Measurements from ENCODE around the gene ATE1.

Gene ATE1

DNA sequence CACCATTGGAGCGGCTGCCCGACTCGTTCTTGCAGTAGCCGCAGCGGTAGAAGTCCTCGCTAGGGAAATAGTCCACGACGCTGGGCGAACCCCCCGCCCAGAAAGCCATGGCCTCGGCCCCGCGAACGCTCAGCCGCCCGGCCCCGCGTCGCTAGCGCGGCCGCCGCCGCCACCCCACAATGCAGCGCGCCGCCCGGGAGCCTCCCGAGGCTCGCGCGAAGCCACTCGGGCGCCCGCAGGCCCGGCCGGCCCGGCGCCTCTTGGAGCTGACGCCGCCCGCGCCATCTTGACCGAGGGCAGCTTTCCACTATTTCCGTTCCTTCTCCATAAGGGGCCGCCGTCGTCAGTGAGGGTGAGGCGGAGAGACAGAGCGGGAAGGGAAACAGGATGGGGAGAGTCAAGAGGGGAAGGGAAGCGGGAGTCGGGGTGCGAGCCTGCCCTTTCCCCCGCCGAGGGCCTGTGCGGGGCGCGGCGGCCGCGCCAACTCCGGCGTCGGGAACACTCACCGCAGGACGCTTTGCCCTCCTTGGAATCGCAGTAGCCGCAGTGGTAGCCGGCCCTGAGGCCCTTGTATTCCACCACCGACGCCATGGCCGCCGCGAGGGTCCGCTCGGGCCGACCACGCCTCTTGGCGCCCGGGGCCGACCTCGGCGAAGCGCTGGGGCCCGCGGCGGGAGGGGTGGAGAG is at the start of gene ATE1:
TSS of gene ATE1 (minus strand) at position 191 of the 687 bp plus-strand sequence. CDS start at position 109, 82 bp downstream.
- H3K9me3 ChIP-seq (ENCODE audit: low read length) = no peaks in the 10 kb centered on the region
- peak within 1 kb of the TSS; percentile 94 for H3K9ac ChIP-seq (ENCODE audit: low read length)
- peaks cover 5% of the 10 kb centered on the region; the same call in 1 of the 2 replicates for H3K36me3 ChIP-seq (ENCODE audit: insufficient read depth, low read length)
- peak within 1 kb of the TSS; percentile 96 for H3K4me3 ChIP-seq (ENCODE audit: low read depth, low read length, poor library complexity, severe bottlenecking)
- no peaks in the 10 kb centered on the region for H3K9me2 ChIP-seq (ENCODE audit: low read depth, low read length)
- peak within 1 kb of the TSS; percentile 37 for H3K27ac ChIP-seq (ENCODE audit: low read depth, low read length, poor library complexity, severe bottlenecking)
- peaks cover 28% of the 10 kb centered on the region for H3K79me2 ChIP-seq (ENCODE audit: insufficient read depth, low read length)
- H2AFZ ChIP-seq (ENCODE audit: low read length) = peak within 1 kb of the TSS; percentile 66; the same call in 1 of the 2 replicates
- peaks cover 35% of the 10 kb centered on the region for H3K4me1 ChIP-seq (ENCODE audit: insufficient read depth, low read length, severe bottlenecking)
- no peaks in the 10 kb centered on the region for H3K27me3 ChIP-seq (ENCODE audit: insufficient read depth, low read length)
- peak within 1 kb of the TSS; percentile 83 for H3K4me2 ChIP-seq (ENCODE audit: low read length)
- no peak for TF ChIP-seq EZH2 (IDR thresholded peaks at IDR 0.05; ENCODE audit: borderline replicate concordance, low read length)
- TF ChIP-seq, protein P1, sequence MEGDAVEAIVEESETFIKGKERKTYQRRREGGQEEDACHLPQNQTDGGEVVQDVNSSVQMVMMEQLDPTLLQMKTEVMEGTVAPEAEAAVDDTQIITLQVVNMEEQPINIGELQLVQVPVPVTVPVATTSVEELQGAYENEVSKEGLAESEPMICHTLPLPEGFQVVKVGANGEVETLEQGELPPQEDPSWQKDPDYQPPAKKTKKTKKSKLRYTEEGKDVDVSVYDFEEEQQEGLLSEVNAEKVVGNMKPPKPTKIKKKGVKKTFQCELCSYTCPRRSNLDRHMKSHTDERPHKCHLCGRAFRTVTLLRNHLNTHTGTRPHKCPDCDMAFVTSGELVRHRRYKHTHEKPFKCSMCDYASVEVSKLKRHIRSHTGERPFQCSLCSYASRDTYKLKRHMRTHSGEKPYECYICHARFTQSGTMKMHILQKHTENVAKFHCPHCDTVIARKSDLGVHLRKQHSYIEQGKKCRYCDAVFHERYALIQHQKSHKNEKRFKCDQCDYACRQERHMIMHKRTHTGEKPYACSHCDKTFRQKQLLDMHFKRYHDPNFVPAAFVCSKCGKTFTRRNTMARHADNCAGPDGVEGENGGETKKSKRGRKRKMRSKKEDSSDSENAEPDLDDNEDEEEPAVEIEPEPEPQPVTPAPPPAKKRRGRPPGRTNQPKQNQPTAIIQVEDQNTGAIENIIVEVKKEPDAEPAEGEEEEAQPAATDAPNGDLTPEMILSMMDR (IDR thresholded peaks at IDR 0.05; ENCODE audit: low read length) = no peak
- H3F3A ChIP-seq (ENCODE audit: insufficient read depth, low read length) = no peaks in the 10 kb centered on the region
- H4K20me1 ChIP-seq (ENCODE audit: insufficient read depth, low read length) = no peaks in the 10 kb centered on the region

DNA sequence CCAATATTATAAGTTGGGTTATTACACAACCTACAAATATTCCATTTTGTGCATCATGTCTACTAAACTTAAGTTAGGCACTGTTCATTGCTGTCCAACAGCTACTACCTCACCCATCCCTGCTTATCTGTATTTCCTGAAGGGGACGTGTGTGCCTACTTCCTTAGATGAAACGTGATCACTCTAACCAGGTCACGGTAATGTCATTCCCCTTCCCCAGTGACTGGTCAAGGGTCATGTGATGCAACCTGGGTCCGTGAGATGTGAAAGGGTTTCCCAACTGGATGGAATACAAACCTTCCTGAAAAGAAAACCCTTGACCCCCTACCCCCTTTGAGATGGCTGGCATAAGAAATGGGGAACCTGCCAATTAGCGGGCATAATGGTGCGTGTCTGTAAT is 48.8 kb upstream of the ATE1 start:
- Histone ChIP-seq H4K20me1 (ENCODE audit: insufficient read depth, low read length) (no peaks in the 10 kb centered on the region), H3K27me3 (ENCODE audit: insufficient read depth, low read length) (no peaks in the 10 kb centered on the region), H3F3A (ENCODE audit: insufficient read depth, low read length) (no peaks in the 10 kb centered on the region), H3K9me2 (ENCODE audit: low read depth, low read length) (no peaks in the 10 kb centered on the region), H3K4me3 (ENCODE audit: low read depth, low read length, poor library complexity, severe bottlenecking) (no peak overlapping the region), H3K79me2 (ENCODE audit: insufficient read depth, low read length) (peaks cover 14% of the 10 kb centered on the region), H3K4me1 (ENCODE audit: insufficient read depth, low read length, severe bottlenecking) (peaks cover 14% of the 10 kb centered on the region), H3K9me3 (ENCODE audit: low read length) (0 out of 2 replicates have a peak, but pooled peaks cover 7% of the 10 kb centered on the region), H2AFZ (ENCODE audit: low read length) (no peak overlapping the region), H3K36me3 (ENCODE audit: insufficient read depth, low read length) (peaks cover 13% of the 10 kb centered on the region; the same call in 1 of the 2 replicates), H3K4me2 (ENCODE audit: low read length) (no peak overlapping the region), H3K27ac (ENCODE audit: low read depth, low read length, poor library complexity, severe bottlenecking) (no peak overlapping the region), H3K9ac (ENCODE audit: low read length) (no peak overlapping the region)
- TF ChIP-seq EZH2 (IDR thresholded peaks at IDR 0.05; ENCODE audit: borderline replicate concordance, low read length) = no peak
- TF ChIP-seq, protein P1 (IDR thresholded peaks at IDR 0.05; ENCODE audit: low read length) = no peak

DNA sequence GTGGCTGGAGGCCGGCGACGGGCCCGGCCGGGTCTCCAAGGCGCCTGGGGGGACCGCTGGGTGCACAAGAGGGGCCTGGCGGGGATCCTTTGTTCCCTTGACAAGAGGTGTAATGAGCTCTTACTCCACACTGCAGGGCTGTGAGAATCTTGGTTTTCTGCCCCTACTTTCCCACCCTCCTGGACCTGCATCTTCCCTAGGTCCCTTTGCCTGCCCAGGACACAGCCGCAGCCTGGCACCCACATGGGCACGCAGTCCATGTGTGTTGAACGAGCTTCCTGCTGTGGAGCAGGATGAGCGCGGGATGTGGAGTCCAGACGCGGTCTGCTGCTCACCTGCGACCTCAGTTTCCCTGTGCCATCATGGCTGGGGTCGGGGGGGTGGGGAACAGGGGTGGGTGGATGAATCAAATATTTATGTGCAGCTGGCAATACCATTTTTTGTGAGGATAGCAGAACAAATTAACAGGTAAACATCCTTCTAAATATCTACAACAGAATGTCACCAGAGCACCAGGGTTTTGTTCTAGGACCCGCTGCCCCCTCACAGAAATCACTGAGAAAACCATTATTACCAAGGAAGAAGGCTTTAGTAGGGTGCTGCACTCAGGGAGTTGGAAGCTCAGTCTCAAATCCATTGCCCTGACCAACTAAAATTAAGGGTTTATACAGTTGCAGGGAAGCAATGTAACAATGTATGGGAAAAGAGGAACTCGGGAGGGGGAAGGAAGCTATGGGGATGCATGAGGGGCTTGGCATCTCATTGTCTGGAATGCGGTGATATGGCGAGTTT is 47.7 kb upstream of the ATE1 start:
- Histone ChIP-seq H4K20me1 (ENCODE audit: insufficient read depth, low read length) (no peaks in the 10 kb centered on the region), H3K9me2 (ENCODE audit: low read depth, low read length) (no peaks in the 10 kb centered on the region), H3F3A (ENCODE audit: insufficient read depth, low read length) (no peaks in the 10 kb centered on the region), H3K4me2 (ENCODE audit: low read length) (peak overlapping the region; percentile 80), H3K4me3 (ENCODE audit: low read depth, low read length, poor library complexity, severe bottlenecking) (peak overlapping the region; percentile 91), H3K27me3 (ENCODE audit: insufficient read depth, low read length) (no peaks in the 10 kb centered on the region), H2AFZ (ENCODE audit: low read length) (no peak overlapping the region), H3K27ac (ENCODE audit: low read depth, low read length, poor library complexity, severe bottlenecking) (no peak overlapping the region), H3K36me3 (ENCODE audit: insufficient read depth, low read length) (peaks cover 20% of the 10 kb centered on the region; the same call in 1 of the 2 replicates), H3K79me2 (ENCODE audit: insufficient read depth, low read length) (peaks cover 14% of the 10 kb centered on the region), H3K9me3 (ENCODE audit: low read length) (0 out of 2 replicates have a peak, but pooled peaks cover 7% of the 10 kb centered on the region), H3K9ac (ENCODE audit: low read length) (peak overlapping the region; percentile 97), H3K4me1 (ENCODE audit: insufficient read depth, low read length, severe bottlenecking) (peaks cover 14% of the 10 kb centered on the region)
- TF ChIP-seq, protein P1 (IDR thresholded peaks at IDR 0.05; ENCODE audit: low read length) = no peak
- TF ChIP-seq EZH2 (IDR thresholded peaks at IDR 0.05; ENCODE audit: borderline replicate concordance, low read length) = no peak

Measured in OCI-LY1 (cell line).